GM18517 (cell line): ENCODE measurements around the gene MYO18B.

Experiments used
- ATAC-seq: cut with Tn5 transposase; IDR thresholded peaks from one replicate; pipeline ENCODE4 v1.9.1; 2021; ENCODE audit warnings: mild to moderate bottlenecking, moderate library complexity; ENCODE audit not compliant: unreplicated experiment

The MYO18B gene

DNA sequence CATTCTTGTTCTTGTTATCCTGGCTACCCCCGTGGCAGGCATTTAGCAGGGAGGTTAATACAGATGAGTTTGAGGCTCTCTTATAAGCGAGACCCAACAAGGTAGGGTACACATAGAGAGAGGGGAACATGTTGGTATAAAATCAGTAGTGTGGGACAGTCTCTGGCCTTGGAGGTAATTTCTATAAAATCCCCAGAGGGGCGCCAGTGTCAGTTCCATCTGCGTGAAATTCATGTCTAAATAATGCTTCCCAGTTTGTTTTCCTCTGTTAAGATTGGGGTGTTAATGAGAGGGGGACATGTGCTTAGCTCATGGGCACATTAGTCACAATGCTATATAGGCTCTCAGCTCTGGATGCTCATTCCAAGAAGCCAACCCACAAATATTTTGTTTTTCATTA, 150.7 kb downstream of the MYO18B start:
- no peak for ATAC-seq

DNA sequence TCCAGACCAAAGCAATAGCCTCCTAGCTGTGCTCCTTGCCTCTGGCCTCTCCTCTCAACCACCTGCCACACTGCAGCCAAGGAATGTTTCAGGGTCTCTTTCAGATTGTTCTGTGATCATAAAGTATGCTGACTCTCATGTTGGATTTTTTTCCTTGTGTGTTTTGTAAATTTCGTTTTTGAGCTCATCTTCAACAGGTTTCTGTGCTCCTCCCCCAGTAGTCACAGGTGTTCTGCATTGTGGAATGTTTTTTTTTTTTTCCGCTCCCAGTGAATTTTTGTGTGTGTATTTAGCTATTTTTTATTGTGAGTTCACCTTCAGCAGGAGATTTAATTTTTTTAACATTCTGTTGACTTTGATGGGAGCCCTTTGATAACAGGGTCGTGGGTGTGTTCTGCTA, 153.7 kb downstream of the MYO18B start:
- no peak for ATAC-seq

DNA sequence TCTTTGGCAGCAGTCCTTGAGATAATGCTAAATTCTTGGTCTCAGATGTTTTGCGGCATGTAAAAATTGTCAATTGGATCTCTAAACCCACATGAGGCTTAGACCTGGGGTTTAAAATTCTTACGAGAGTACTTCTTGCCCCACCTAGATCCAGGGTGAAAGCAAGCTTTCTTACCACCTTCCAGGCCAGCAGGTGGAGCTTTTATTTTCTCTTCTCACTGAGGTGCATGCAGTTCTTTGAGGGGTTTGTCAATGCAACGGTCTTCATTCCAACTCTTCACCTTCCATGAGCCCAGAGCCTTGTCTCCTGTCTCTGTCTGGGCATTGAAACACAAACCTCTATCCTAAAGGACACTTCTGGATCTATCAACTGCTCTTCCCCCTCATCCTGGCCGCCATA, 154.1 kb downstream of the MYO18B start:
- ATAC-seq, result no peak

DNA sequence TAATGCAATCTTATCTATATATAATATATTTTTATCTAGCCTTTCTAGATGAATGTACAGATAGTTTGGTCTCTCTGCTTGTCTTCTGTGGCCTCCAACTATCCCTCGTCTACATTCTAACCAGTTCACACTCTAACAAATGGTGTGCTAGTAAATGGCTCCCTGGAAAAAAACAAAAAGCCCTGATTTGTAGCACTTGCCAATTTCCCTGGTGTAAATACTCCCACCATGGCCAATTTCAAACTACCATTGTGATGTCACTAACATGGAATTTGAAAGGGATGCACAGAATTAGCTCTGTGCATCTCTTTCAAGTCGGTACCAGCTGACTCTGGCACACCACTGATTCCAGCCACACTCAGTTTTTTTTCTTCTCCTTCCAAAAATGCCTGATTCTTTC, 154.6 kb downstream of the MYO18B start:
- ATAC-seq, result no peak

DNA sequence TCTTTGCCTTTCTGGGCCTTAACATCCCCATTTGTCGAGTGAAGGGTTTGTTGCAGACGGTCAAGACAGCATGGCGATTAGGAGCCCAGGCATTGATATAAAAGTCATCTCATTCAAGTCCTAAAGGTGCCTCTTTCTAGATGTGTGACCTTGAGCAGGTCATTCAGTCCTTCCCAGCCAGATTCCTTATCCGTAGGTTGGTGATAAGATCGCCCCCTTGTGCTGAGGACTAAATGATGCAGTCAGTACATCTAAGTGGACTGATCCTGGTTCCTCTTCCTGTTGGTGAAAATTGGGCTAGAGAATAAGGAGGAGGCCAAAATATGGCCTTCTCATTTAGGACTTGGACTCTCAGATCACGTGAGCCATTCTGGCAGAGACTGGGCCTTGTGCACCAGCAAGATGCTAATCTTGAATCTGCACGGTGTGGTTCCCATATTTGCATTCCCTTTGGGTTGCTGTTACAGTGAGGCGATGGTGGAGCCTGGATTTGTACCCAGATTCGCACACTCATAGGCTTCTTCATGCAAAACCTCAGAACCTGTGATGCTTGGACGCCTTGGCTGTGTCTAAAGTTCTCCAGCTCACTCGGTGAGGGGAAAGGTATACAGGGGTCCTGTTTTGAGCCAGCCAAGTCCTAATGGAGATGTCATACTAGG, 156.8 kb downstream of the MYO18B start:
- no peak for ATAC-seq

DNA sequence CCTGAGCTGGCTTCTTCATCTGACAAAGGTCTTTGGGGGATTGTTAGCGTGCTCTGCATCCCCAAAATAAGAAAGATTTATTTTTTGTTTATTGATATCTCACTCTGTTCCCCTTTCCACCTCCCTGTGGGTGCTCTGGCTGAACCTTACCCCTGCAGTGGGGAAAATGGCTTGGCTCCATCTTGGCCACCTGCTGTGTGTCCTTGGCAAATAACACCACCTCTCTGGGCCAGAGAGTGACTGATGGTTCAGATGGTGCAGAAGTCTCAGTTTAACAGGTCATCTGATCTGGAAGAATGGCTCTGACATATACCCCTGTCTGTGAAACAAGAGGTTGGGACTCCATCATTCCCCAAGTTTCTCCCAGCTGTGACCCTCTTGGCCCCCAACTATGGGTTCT, 157.6 kb downstream of the MYO18B start:
- no peak for ATAC-seq

DNA sequence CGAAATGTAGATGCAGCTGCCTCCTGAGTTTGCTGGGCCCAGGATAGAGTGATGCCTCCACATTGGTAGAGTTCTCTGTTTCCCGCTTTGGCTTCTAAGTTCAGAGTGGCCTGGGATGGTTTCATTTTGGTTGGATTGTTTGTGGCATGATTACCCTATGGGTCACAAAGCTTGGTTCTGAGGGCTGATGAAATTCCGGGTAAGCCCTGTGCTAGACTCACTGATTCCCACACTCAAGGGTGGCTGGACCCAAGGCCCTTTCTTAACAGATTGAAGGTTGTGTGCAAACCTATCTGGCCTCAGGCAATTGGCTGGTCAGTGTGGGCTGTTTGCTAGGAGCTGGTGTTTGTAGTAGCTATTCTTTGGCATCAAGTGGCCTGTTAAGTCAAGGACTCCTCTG, 158.4 kb downstream of the MYO18B start:
- ATAC-seq, result no peak

DNA sequence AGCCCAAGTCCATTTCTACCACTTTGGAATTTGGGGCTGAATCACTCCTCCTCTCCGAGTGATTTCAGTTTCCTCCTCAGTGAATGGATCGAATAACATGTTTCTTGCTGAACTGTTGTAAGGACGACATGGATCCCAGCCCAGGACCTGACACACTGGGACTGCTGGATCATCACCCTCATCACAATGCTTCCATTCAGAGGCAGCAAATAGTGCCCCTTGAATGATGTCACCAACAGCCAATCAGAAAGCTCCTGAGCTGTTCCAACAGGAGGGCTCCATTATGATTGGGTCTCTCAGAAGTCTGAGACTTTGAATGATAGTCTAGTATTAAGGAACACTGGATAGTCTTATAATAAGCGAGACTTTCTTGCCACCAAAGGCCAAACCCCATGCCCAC, 158.9 kb downstream of the MYO18B start:
- ATAC-seq, result no peak

DNA sequence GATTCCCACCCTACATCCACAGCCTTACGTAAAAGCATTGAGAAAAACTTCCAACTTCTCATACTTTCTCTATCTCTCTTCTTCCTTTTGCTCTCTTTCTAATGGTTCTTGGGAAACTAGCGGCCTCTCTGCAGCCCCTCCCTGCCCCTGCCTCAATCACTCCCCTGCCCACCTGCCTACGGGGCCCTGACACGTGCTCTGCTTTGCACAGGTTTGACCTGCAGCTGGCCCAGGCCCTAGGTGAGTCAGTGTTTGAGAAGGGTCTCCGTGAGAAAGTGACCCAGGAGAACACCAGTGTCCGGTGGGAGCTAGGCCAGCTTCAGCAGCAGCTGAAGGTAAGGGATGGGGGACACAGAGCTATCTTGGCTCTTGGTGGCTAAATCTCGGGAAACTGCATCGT, 160.4 kb downstream of the MYO18B start:
- no peak for ATAC-seq

DNA sequence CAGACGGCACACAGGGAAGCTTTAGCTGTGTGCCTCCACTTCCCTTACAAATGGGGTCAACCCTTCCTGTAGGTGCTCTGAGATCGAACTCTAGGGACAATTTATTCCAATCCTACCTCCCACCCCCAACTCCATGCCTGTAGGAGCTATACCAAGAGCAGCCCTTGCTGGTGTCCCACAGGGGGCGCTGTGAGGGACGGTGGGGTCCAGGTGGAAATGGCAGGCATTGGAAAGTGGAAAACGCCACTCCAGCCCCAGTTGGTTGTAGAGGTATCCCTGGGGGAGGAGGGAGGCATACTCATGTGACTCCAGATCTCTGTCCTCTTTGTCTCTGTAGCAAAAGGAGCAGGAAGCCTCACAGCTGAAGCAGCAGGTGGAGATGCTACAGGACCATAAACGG, 161.3 kb downstream of the MYO18B start:
- no peak for ATAC-seq

DNA sequence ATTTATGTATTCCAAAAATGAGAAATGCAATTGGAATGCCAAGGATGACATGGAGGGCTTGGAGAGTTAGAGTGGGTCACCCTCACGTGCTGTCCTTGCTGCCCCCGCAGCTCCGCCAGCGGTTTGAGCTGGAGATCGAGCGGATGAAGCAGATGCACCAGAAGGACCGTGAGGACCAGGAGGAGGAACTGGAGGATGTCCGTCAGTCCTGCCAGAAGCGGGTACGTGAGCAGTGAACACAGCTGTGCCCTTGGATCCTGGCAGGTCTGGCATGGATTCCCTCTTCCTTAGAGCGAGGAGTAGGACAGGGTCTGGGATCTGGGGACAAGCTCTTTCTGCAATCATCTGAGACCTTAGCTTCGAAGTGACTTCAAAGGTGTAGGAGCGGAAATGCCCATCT, 166.2 kb downstream of the MYO18B start:
- ATAC-seq, result no peak

DNA sequence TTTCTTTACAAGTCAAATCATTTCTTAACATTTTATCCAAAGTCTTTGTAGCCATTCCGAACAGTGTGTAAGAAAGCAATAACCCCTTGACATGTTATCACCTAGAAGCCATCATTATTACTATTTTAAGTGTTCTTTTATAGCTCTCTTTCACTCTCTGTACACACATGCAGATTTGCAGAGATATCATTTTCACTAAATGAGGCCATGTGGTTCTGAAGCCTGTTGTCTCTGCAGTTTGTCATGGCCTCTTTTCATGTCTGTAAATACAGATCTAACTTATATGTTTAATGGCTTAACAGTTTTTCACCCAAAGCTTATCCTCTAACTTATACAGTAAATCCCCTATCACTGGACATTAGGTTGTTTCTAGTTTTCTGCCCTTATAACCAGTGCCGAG, 166.8 kb downstream of the MYO18B start:
- no peak for ATAC-seq

DNA sequence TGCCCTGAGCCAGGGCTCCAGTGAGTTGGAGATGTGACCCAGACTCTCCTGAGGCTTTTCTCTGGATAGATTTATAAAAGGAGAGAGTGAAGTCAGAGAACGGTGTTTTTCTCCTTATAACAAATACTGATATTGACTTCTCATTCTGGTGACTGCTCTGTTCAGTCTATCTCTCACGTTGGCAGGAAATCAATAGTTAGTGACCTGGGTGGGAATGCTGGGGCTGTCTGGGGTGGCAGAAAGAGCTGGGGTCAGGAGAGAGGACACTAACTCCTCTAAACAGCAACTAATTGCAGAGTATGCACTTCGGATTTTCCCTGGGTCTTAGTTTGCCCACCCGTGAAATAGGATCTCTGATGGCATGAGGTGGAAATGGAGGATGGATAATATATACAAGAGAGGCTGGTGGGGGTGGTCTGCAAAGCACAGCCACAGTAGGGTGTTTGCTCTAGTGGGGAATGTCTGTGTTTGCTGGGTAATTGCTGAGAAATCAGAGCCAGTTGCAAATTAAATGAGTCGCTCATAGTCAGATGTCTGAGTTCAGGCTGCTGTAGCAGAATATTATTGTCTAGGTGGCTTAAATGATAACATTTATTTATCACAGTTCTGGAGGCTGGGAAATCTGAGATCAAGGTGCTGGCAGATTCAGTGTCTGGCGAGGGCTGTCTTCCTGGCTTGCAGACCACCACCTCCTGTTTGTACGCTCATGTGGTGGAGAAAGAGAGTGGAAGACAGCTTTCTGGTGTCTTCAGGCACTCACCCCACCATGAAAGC, 167.8 kb downstream of the MYO18B start:
- no peak for ATAC-seq

DNA sequence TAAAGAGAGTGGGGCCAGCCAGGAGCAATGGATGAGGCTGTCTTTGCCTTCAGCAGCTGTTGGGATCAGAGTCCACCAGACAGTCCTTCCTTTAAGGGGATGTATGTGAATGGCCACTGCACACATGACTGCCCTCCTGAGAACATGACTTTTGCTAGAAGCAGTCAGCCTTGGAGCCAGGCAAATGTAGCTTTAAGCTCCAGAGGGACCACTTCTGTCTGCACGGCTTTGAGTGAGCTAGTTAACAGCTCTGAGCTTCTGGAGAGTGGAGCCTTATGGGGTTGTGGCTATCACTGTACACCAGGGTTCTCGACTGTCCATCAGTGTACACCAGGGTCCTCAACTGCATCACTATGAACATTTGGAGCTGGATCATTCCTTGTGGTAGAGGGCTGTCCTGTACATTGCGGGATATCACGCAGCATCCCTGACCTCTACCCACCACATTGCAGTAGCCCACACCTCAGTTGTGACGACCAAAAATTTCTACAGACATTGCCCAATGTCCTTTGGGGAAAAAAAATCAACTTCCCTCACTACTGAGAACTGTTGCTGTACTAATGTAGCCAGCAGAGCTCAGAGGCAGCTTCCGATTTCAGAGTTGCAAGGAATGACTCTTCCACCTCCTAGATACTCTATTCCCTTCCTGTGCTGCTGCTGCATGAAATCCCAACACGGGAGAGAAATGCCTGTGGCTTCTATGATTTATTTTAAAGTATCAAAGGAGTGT, 169.4 kb downstream of the MYO18B start:
- no peak for ATAC-seq

DNA sequence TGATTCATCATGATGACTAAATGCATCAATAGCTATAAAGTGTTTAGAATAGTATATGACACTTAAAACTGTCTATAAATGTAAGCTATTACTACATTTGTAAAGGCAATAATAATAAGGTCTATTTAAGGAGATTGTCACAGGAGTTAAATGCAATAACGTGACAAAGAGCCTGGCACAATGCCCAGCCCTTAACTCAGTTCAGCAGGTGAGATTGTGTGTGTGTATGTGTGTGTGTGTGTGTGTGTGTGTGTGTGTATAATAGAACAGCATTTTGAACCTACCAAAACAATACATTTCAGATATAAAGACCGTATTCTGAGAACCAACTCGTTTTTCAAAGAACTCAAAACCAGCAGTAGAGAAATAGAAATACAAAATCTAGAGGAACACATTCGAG, 177.5 kb downstream of the MYO18B start:
- ATAC-seq, result no peak

DNA sequence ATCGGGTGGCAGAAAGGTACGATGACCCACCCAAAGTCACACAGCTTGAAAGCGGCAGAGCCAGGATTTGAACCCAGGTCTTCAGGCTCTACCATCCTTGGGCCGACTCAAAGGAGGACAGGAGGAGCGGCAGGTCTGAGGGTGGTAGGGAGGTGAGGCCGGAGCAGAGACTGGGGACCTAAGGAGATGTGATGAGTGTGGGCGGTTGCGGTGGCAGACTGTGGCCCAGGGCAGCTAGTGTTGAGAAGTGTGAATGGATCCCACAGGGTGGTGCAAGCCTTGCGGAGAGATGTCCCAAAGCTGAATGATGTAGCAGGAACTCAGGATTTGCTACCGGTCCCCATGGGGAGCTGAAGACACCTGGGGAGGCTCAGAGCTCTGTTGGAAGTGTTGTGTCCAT, 180.2 kb downstream of the MYO18B start:
- no peak for ATAC-seq

DNA sequence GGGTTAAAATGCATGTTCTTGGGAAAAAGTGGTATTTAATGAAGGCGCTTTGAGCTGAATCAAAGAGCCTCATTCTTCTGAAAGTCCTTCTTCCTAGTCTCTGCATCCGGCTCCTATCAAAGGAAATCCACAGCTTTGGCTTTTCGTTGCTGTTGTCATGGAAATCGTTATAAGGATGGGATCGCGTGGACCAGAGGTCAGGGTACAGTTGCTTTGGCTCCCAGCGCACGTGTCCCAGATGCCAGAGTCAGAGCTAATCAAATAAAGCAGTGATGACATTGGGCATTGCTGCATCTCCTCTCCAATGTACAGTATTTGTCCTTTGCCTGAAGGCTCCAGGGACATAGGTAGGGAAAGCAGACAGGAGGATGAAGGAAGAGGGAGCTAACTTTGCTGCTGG, 181.9 kb downstream of the MYO18B start:
- no peak for ATAC-seq

DNA sequence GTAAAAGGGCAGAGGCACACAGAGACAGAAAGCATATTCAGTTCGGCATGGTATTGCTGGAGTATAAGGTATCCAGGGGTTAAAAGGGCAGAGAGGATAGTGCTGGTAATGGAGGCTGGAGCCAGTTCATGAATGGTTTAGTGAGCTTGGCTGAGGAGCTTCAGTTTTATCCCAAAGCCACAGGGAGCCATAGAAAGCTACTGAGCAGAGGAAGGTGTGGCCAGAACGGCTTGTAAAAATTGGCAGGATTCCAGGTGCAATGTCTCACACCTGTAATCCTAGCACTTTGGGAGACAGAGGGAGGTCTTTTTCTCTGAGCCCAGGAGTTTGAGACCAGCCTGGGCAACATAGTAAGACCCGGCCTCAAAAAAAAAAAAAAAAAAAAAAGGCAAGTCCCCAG, 186.1 kb downstream of the MYO18B start:
- ATAC-seq, result no peak

DNA sequence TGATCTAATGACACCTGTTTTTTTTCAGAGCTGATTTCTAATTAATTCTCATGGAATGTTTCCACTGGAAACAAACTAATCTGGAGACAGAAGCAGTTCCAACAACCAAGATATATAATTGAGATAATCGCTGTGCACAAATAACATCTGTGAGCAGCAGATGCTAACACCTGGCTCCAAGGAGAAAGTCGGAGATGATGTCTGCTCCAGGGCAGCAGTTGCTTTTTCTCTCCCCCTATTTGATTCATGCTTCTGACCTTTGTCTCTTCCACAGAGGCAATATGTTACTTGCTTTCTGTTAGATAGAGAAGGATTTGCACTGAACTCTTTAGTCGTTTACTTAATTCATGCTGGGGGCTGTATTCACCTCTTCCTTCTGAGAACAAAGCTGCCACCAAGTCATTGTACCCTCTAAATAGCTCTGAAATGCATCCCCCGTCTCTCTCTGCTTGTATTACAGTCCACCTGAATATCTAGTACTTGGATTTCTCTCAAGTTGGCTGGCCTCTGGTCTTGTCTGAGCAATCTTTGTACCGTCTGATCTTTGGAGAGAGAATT, 187.4 kb downstream of the MYO18B start:
- ATAC-seq, result no peak

DNA sequence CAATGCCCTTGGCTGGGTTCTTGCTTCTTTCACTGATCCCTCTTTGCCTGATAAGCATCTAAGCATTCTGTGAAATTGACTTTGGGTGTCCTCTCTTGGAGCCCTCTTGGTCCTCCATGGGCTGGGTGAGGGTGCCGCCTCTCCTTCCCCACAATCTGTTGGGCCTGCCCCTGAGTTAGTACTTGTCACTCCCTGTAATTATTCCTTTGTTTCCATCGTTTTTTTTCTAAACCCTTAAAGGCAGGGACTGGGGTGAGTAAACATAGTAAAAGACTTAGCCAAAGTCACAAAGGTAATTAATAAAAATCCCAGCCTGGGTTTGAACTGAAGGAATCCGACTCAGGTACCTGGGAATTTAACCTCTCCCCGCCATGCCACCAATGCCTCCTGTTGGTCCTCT, 188.1 kb downstream of the MYO18B start:
- no peak for ATAC-seq

DNA sequence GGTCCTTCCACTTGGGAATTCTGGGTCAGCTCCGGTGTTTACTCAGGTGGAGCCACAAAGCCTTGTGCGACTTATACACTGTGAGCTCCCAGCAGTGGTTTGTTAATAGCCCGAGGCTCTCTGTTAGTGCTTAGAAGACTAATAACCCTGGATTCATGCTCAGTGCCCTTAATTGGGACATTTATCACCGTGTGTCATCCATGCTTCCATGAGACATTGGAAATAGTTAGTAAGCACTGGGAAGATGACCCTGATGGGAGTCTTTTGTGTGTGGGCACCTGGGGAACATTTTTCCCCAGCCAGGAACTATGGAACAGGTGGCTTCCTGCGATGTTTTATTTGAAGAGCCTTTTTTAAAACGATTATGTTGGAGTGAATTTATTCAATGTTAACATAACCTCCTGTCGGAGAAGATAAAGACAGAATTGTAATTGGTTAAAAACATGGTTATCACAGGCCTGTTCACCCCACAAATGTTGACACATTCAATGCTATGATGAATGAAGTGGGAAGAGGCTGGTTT, 188.9 kb downstream of the MYO18B start:
- no peak for ATAC-seq
